K562 (cell line): ENCODE data around the gene PEPD. TPM values are rescaled to one million over a fixed set of nuclear protein-coding genes. Genes with fewer than 3 reads are reported as not detected.

ENCODE experiments used
- ATAC-seq: fragments of 200-7000 bp; cut with Tn5 transposase; 3 replicates; pipeline ENCODE4 v1.9.1; 2020; ENCODE audit warnings: moderate library complexity
- BruUV-seq: library from RNA; stranded (reverse); fragments of 400-500 nt; replicated peaks from 2 replicates; lab custom pipeline; 2021; lab: Mats Ljungman, UMichigan
- CTCF ChIA-PET: fragments of 300-600 bp; formaldehyde crosslinking; extraction: SDS; loops from one replicate; lab custom pipeline; 2021; ENCODE audit warnings: low intra/inter-chr PET ratio; lab: Yijun Ruan, JAX
- POLR2A ChIA-PET: fragments of 300-600, 350-650 bp; sonication (Branson Sonifier 250); formaldehyde crosslinking; extraction: SDS; loops from one replicate; lab custom pipeline; 2021; ENCODE audit warnings: antibody characterized with exemption, inconsistent platforms; lab: Yijun Ruan, JAX
- DNase-seq, 4 experiments: peaks; one replicate each; pipeline versions ENCODE4 v3.0.0 to v3.0.0-alpha.2; 2011 to 2018; ENCODE audit warnings: low spot score in 3 of 4, mixed read lengths in 3 of 4; ENCODE audit errors: extremely low read depth in 1 of 4
- FAIRE-seq: peaks from 2 replicates; lab custom pipeline; 2011; peaks lifted over from hg19 to GRCh38; lab: Jason Lieb, UNC
- H2AFZ ChIP-seq: 2 replicates; pipeline ENCODE4 v1.6.0; 2011; ENCODE audit warnings: low read depth, low read length, control low read depth, inconsistent platforms
- H3K27ac ChIP-seq: fragments of 200-600 bp; 3 replicates; pipeline ENCODE4 v1.8.0; 2011; ENCODE audit warnings: low read depth, mild to moderate bottlenecking, control low read depth, inconsistent platforms, low read length, moderate library complexity, mixed read lengths; ENCODE audit errors: extremely low read depth
- H3K27me3 ChIP-seq, 2 experiments: fragments of 300-600 bp in 1 of 2; 2 replicates in 1 of 2; 3 replicates in 1 of 2; pipeline versions ENCODE4 v1.6.0 to v1.8.0; 2011; ENCODE audit warnings: inconsistent platforms in 2 of 2, low read length in 2 of 2, mild to moderate bottlenecking in 1 of 2, mixed read lengths in 1 of 2, moderate library complexity in 1 of 2; ENCODE audit not compliant: control insufficient read depth in 2 of 2, insufficient read depth in 2 of 2
- H3K36me3 ChIP-seq: fragments of 300-600 bp; 3 replicates; pipeline ENCODE4 v1.8.0; 2011; ENCODE audit warnings: mild to moderate bottlenecking, low read length, inconsistent platforms; ENCODE audit not compliant: control insufficient read depth, insufficient read depth
- H3K4me1 ChIP-seq, 2 experiments: fragments of 200-600 bp in 1 of 2; replicated peaks in 1 of 2; 2 replicates in 1 of 2; 3 replicates in 1 of 2; pipeline versions ENCODE4 v1.5.1 to v1.8.0; 2011; ENCODE audit warnings: inconsistent platforms in 2 of 2, low read length in 2 of 2, mild to moderate bottlenecking in 1 of 2, mixed read lengths in 1 of 2, moderate library complexity in 1 of 2; ENCODE audit not compliant: control insufficient read depth in 2 of 2, insufficient read depth in 2 of 2
- H3K4me2 ChIP-seq: 2 replicates; pipeline ENCODE4 v1.6.1; 2011; ENCODE audit warnings: low read length, control low read depth, inconsistent platforms, mixed read lengths; ENCODE audit not compliant: insufficient read depth
- H3K4me3 ChIP-seq: fragments of 200-600 bp; sonication (generic), shearing (Covaris generic); 2 replicates; pipeline ENCODE4 v1.5.1; 2016; ENCODE audit warnings: control low read depth, inconsistent platforms
- H3K79me2 ChIP-seq: fragments of 200-600 bp; 3 replicates; pipeline ENCODE4 v1.8.0; 2011; ENCODE audit warnings: low read length, inconsistent platforms; ENCODE audit not compliant: control insufficient read depth, insufficient read depth
- H3K9ac ChIP-seq, 2 experiments: 2 replicates each; pipeline versions ENCODE4 v1.6.0 to v1.6.1; 2011; ENCODE audit warnings: low read depth in 2 of 2, low read length in 2 of 2, control low read depth in 1 of 2, inconsistent platforms in 1 of 2, mild to moderate bottlenecking in 1 of 2, mixed read lengths in 1 of 2; ENCODE audit not compliant: insufficient read depth in 1 of 2
- H3K9me1 ChIP-seq: one replicate; pipeline ENCODE4 v1.6.0; 2011; ENCODE audit warnings: inconsistent platforms, mild to moderate bottlenecking, low read length, moderate library complexity; ENCODE audit not compliant: control insufficient read depth, insufficient read depth
- H3K9me3 ChIP-seq: replicated peaks from 2 replicates; pipeline ENCODE4 v1.5.1; 2011; ENCODE audit warnings: low read depth, low read length, inconsistent platforms; ENCODE audit not compliant: control insufficient read depth, insufficient read depth
- H4K20me1 ChIP-seq: replicated peaks from 2 replicates; pipeline ENCODE4 v1.6.1; 2011; ENCODE audit warnings: low read length, inconsistent platforms, mixed read lengths; ENCODE audit not compliant: control insufficient read depth, insufficient read depth
- CBX5 ChIP-seq: IDR thresholded peaks from 2 replicates; pipeline ENCODE4 v1.6.1; 2014; ENCODE audit warnings: low read depth, borderline replicate concordance
- CCNT2 ChIP-seq: IDR thresholded peaks from 2 replicates; pipeline ENCODE4 v1.6.1; 2011; ENCODE audit warnings: borderline replicate concordance, low read depth, mild to moderate bottlenecking, moderate library complexity, mixed read lengths, low read length; ENCODE audit not compliant: insufficient read length; ENCODE audit errors: extremely low read depth
- CXXC5 ChIP-seq: fragments of 250-450 bp; sonication (Bioruptor Pico); IDR thresholded peaks from 2 replicates; pipeline ENCODE4 v1.8.0; 2022; ENCODE audit warnings: inconsistent platforms, mild to moderate bottlenecking, moderate library complexity
- FOXJ2 ChIP-seq: fragments of 200-800 bp; sonication (Bioruptor generic); IDR thresholded peaks from 2 replicates; pipeline ENCODE4 v1.6.1; 2016; ENCODE audit warnings: missing genetic modification characterization, missing compliant biosample characterization
- JUN ChIP-seq, 2 experiments: sonication (generic) in 1 of 2; formaldehyde crosslinking in 1 of 2; IDR thresholded peaks; 2 replicates each; pipeline versions ENCODE4 v1.6.1 to v1.8.0; 2012 to 2022; ENCODE audit warnings: borderline replicate concordance in 2 of 2, mild to moderate bottlenecking in 2 of 2, improper control_type of control experiment in 1 of 2, low read depth in 1 of 2, low read length in 1 of 2, missing genetic modification reagents in 1 of 2
- JUND ChIP-seq, 2 experiments: IDR thresholded peaks; 2 replicates in 1 of 2; 3 replicates in 1 of 2; pipeline ENCODE4 v1.6.1; 2011; ENCODE audit warnings: borderline replicate concordance in 2 of 2, low read depth in 2 of 2, low read length in 2 of 2, improper control_type of control experiment in 1 of 2, missing biosample characterization in 1 of 2, missing genetic modification characterization in 1 of 2, missing genetic modification reagents in 1 of 2
- RBM22 ChIP-seq: fragments of 200-400 bp; formaldehyde crosslinking; IDR thresholded peaks from 2 replicates; pipeline ENCODE4 v1.6.1; 2018; ENCODE audit warnings: low read length, low read depth; ENCODE audit not compliant: poor library complexity, severe bottlenecking
- TAF15 ChIP-seq: fragments of 200-400 bp; formaldehyde crosslinking; IDR thresholded peaks from 2 replicates; pipeline ENCODE4 v1.6.1; 2017; ENCODE audit warnings: mild to moderate bottlenecking, low read depth, low read length, moderate library complexity
- TCFL5 ChIP-seq: fragments of 250-450 bp; sonication (Bioruptor Pico); conservative IDR thresholded peaks from 2 replicates; pipeline ENCODE4 v1.6.1; 2021; ENCODE audit warnings: mild to moderate bottlenecking, moderate library complexity, matching md5 sums
- TSHZ1 ChIP-seq: fragments of 250-450 bp; sonication (Bioruptor Pico); IDR thresholded peaks from 2 replicates; pipeline ENCODE4 v1.4.0; 2020; ENCODE audit warnings: mild to moderate bottlenecking, moderate library complexity
- ZNF75A ChIP-seq: fragments of 450-650 bp; formaldehyde crosslinking; IDR thresholded peaks from 2 replicates; pipeline ENCODE4 v1.4.0; 2020; ENCODE audit warnings: mild to moderate bottlenecking
- WGBS: fragments of 100-300 bp; shearing (Covaris generic); methylation state at CpG from one replicate; pipeline ENCODE4 v1.1.6; 2016; ENCODE audit warnings: low coverage, mixed read lengths; ENCODE audit not compliant: insufficient coverage; ENCODE audit errors: missing lambda C conversion rate; 5-methylcytosine and 5-hydroxymethylcytosine counted together
- in situ Hi-C: fragments of 300-500 bp; cut with MboI; formaldehyde crosslinking; loops from 4 replicates; pipeline ENCODE4 v1.15.0; 2018; ENCODE audit warnings: inconsistent platforms, mixed read lengths
- intact Hi-C: fragments of 100-400 bp; cut with micrococcal nuclease; formaldehyde crosslinking; loops from 2 replicates; pipeline ENCODE4 v1.14.2; 2022
- polyA plus RNA-seq, 8 experiments: library from polyadenylated mRNA; depleted of rRNA in 4 of 8; stranded (reverse) in 5 of 8; unstranded in 3 of 8; fragments of >200 nt; fragmentation: Nextera tagmentation in 2 of 8; fragmentation: Illumina TruSeq in 1 of 8; extraction: Ambion mirVana in 2 of 8; extraction: Trizol in 1 of 8; gene quantifications; 2 replicates each; pipeline versions ENCODE4 v1.2.1 to v1.2.3, GENCODE V29; 2011 to 2014; ENCODE audit warnings: inconsistent platforms in 1 of 8, missing spikeins in 1 of 8
- total RNA-seq, 7 experiments: library from RNA; depleted of rRNA in 6 of 7; stranded (reverse); fragments of >200 nt in 6 of 7; fragmentation: Illumina TruSeq in 2 of 7; extraction: Trizol in 2 of 7; gene quantifications; 2 replicates each; pipeline versions ENCODE4 v1.2.1 to v1.2.3, GENCODE V29; 2011 to 2021; ENCODE audit warnings: low replicate concordance in 1 of 7
- TF ChIP-seq, protein P1 (sequence below): fragments of 450-650 bp; formaldehyde crosslinking; IDR thresholded peaks from 2 replicates; pipeline ENCODE4 v1.4.0; 2020; ENCODE audit warnings: mild to moderate bottlenecking, moderate library complexity
- TF ChIP-seq, protein P2 (sequence below): fragments of 450-650 bp; IDR thresholded peaks from 2 replicates; pipeline ENCODE4 v1.6.1; 2016

The PEPD gene
- total and polyA plus RNA-seq, 9 of the 15 experiments (the other 6 are each of a cell fraction or from before 2014, with no cell fraction given) = 1.3 to 19.2 (median 16.0) TPM

DNA sequence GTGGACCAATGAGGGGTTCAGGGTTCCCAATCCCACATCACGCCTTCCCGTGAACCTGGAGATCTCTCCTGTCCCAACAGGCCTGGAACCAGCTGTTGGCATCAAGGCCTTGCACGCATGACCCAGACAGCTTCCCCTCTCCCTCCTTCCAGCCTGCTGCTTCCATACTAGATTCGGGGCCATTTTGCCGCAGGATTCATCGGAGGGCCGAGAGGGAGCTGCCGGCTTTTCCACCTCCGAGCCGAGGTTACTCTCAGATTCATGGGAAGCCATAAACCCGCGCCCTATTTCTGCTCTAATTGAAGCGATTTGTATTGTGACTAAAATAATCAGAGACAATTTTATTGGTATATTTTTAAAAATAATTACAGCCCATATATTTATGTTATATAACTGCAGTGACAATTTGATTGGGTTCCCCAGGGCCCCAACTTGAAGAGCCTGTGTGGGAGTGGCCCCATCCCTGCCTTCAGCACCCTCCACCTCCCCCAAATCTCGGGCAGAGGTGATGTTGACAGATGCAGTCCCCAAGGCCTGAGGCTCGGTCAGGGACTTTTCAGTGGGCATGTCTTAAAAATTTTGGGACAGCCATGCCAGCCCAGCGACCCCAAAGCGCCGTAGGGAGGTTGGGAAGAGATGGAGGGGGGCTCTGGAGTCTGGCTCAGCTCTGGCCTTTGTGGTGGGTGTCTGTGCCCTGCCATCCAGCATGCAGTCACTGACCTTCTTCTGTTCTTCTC, 30.8 kb upstream of the PEPD start (continued):
- TF ChIP-seq CXXC5 (CRISPR knock-in tag) = no peak

DNA sequence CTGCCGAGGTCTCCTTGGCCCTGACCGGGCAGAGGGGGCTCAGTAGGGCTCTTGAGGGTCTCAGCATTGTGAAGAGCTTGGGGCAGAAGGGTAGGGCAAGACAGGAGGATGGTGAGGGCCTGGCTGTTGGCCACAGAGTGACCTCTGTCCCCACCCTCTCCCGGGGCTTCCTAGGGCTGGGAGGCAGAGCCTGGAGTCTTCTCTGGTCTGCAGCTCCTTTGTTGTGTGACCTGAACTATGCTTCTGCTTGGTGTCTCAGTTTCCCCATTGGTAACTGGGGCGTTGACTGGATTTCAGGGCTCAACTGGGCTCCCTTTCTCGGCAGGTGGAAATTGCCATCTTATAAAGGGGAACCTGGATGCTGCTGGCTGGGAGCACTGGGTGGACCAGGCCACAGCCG, 30.1 kb upstream of the PEPD start:
- no peak for ATAC-seq
- in situ Hi-C loops (no loop called here), intact Hi-C loops (no loop called here)
- Histone ChIP-seq H3K4me1 (no peaks in the 10 kb centered on the region), H3K36me3 (no peaks in the 10 kb centered on the region), H3K27ac (no peak overlapping the region), H3K9me3 (no peaks in the 10 kb centered on the region), H3K4me2 (no peak overlapping the region), H3K27me3 (peaks cover 2 to 50% of the 10 kb centered on the region in 2 experiments; a peak in 3 of 5 replicates), H2AFZ (no peak overlapping the region), H3K79me2 (no peaks in the 10 kb centered on the region), H3K9me1 (peaks cover 3% of the 10 kb centered on the region), H3K9ac (no peak overlapping the region), H3K4me3 (no peak overlapping the region), H4K20me1 (peaks cover 5% of the 10 kb centered on the region; the same call in 1 of the 2 replicates)
- no peak for DNase-seq
- 7% methylated on average over 6 of the region's 6 CpGs for WGBS
- no TSS peak for BruUV-seq
- FAIRE-seq = no peak
- ChIA-PET CTCF (no interaction called here), POLR2A (no interaction called here)
- TF ChIP-seq TAF15 = no peak
- TF ChIP-seq RBM22 = no peak
- TF ChIP-seq, protein P1, sequence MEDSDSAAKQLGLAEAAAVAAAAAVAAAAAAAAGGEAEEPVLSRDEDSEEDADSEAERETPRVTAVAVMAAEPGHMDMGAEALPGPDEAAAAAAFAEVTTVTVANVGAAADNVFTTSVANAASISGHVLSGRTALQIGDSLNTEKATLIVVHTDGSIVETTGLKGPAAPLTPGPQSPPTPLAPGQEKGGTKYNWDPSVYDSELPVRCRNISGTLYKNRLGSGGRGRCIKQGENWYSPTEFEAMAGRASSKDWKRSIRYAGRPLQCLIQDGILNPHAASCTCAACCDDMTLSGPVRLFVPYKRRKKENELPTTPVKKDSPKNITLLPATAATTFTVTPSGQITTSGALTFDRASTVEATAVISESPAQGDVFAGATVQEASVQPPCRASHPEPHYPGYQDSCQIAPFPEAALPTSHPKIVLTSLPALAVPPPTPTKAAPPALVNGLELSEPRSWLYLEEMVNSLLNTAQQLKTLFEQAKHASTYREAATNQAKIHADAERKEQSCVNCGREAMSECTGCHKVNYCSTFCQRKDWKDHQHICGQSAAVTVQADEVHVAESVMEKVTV (CRISPR knock-in tag) = no peak
- TF ChIP-seq JUND (IDR thresholded peaks at IDR 0.05; ENCODE audit: borderline replicate concordance, low read depth, low read length) = no peak
- no peak for TF ChIP-seq JUND (tag; IDR thresholded peaks at IDR 0.05; ENCODE audit: borderline replicate concordance, low read depth, low read length)
- TF ChIP-seq, protein P2, sequence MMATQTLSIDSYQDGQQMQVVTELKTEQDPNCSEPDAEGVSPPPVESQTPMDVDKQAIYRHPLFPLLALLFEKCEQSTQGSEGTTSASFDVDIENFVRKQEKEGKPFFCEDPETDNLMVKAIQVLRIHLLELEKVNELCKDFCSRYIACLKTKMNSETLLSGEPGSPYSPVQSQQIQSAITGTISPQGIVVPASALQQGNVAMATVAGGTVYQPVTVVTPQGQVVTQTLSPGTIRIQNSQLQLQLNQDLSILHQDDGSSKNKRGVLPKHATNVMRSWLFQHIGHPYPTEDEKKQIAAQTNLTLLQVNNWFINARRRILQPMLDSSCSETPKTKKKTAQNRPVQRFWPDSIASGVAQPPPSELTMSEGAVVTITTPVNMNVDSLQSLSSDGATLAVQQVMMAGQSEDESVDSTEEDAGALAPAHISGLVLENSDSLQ = no peak
- no peak for TF ChIP-seq JUN (IDR thresholded peaks at IDR 0.05; ENCODE audit: borderline replicate concordance, low read depth, low read length)
- no peak for TF ChIP-seq JUN (CRISPR knock-in tag; IDR thresholded peaks at IDR 0.05; ENCODE audit: borderline replicate concordance)
- no peak for TF ChIP-seq ZNF75A (CRISPR knock-in tag)
- no peak for TF ChIP-seq FOXJ2 (tag)
- TF ChIP-seq TSHZ1 (CRISPR knock-in tag) = no peak
- TF ChIP-seq TCFL5 (CRISPR knock-in tag) = no peak
- TF ChIP-seq CCNT2 = no peak
- no peak for TF ChIP-seq CBX5
